Stimulated activated CD4-positive, alpha-beta T cell treated with anti-CD3 and anti-CD28 coated beads, Interleukin-12 subunit alpha, Interleukin-12 subunit beta, amount 100 ng/mL, for 48 hours (primary cell): Measurements from ENCODE around the gene ATP5MC2.
A peak's percentile ranks its signal among the peaks of the same experiment; 100 is the strongest.
"Not testable (repeated sequence)": the region's sequence is repeated elsewhere in the genome, so short reads cannot be mapped to it uniquely, and the experiment has no call there.

Experiments used
- DNase-seq, 3 donors: peaks; one replicate each; pipeline ENCODE4 v3.0.0-alpha.2; 2020; ENCODE audit warnings: low read depth in 2 of 3, low spot score in 1 of 3

ATP5MC2 gene

GRCh38 chr12:53675701-53676607 lies at the start of gene ATP5MC2:
Gene ATP5MC2, minus strand, starts transcription at chr12:53676083. Its CDS starts 3,469 bp downstream, at chr12:53672614.
- DNase-seq, result peak; percentile 95 to 96 (median 96)

DNA sequence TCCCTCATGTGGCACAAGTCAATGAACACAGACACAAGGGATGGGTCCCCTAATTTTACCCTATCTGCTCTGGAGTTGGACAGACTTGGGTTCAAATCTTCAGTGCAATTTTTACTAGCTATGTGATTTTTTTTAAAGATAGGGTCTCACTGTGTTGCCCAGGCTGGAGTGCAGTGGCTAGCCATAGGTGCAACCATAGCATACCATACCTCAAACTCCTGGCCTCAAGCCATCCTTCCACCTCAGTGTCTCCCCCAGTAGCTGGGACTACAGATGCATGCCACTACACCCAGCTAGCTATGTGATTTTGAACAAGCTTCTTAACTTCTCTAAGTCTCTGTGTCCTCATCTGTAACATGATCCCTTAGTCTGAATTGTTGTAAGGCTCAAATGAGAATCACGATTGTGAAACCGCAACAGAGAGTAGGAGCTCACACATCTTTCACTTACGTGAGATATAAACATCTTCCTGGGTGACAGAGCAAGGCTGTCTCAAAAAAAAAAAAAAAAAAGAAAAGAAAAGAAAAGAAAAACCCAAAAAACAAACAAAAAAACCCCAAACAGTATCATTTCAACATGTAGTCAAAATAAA lies 46.7 kb upstream of the ATP5MC2 start:
- DNase-seq, result no peak

DNA sequence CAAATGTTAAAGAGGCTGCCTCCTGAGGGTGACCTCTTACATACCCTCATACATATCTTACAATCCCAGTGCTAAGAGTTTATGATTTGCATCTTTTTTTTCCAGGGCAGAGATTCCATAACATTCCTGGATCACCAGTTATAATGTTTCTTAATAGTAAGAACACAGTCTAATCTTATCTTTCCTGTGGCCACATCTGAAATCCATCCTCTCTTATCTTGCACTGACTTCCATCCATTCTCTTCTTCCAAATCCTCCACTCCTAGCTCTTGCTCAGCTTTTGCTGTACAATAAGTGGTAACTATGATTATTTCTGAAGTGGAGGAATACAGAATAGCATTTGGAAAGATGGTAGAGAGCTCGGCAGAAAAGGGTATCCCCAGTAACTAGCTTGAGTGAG lies 45.1 kb upstream of the ATP5MC2 start:
- DNase-seq, result no peak

GRCh38 chr12:53719649-53720048 lies 43.8 kb upstream of the ATP5MC2 start:
- DNase-seq, result no peak

- not testable (repeated sequence) for DNase-seq
Observed at GRCh38 chr12:53718567-53718966, 42.7 kb upstream of the ATP5MC2 start.

GRCh38 chr12:53717319-53717718 lies 41.4 kb upstream of the ATP5MC2 start:
- no peak for DNase-seq

- no peak for DNase-seq
Observed at GRCh38 chr12:53714004-53714403, 38.1 kb upstream of the ATP5MC2 start.

DNA sequence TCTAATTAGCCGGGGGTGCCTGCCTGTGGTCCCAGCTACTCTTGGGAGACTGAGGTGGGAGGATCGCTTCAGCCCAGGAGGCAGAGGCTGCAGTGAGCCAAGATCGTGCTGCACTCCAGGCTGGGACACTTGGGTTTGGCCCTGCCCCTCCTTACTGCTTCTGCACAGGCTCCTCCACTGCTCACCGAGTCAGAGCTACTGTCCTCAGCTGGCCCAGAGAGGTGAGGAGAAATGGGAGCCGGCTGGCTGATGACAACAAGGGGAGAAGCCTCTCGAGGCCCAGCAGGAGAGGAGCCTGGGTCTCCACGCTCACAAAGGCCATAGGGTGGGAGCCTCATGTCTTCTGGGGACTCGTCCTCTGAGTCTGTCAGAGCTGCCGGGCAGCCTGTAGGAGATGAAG lies 37.6 kb upstream of the ATP5MC2 start:
- DNase-seq, result no peak

DNA sequence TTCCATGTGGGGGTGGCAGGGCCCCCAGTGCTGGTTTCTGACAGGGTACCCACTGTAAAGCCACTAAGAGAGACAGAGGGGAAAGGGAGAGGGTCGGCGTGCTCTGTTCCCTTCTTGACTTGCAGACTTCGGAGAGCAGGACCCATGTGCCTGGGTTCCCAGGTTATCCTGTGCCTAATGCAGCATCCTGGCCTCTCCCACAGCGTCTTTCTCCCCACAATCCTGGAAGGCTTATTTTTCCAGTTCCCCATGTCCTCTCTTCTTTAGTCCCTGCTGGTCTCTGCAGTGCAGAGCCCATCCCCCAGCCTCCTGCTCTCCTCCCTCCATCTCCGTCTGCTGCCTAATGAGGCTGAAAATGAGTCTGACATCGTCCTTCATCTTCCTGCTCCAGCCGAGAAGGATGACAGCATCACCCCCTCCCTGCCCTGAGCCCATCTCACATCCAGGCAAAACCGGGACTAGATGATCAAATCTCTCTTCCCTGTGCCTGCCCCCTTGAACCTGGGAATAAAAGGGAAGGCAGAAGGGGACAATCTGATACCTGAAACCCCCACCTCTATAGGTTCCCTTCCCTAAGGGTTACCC lies 36.3 kb upstream of the ATP5MC2 start:
- DNase-seq, result no peak

DNA sequence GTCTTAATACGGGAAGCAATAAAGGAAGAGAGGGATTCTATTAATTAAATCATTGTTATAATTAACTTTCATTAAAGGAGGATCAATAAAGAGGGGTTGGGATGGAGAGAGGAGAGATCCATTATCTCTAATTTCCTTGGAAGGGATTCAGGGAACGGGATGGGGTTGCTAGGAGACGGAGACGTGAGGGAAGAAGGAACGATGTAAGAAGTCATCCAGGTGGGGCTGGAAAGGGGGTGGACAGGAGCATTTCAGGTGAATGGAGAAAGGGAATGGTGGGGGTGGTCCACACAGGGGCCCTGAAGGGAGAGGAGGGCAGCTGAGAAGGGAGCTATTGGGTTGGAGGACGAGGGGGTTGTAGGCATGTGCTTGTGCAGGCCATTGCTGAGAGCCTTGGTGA lies 34.2 kb upstream of the ATP5MC2 start:
- DNase-seq, result no peak

GRCh38 chr12:53709671-53710070 lies 33.8 kb upstream of the ATP5MC2 start:
- DNase-seq, result no peak

- no peak for DNase-seq
Observed at GRCh38 chr12:53706080-53706479, 30.2 kb upstream of the ATP5MC2 start.

DNA sequence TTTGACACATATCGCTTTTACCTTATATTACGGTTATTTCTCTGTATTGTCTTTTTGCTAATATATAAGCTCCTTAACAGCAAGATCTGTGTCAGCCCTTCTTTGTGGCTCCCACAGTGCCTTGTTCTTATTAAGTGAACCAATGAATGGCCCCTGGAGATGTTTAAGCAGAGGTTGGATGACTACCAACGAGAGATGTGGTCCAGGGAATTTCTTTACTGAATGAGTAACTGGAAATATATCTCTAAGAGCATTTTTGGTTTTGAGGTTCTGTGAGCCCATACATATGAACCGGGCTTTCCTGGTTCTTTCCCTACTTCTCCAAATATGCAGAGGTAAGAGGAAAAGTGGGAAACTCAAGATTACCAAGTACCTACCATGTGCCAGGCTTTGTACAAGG lies 27.9 kb upstream of the ATP5MC2 start:
- no peak for DNase-seq

- peak; percentile 53 to 72 (median 67) for DNase-seq
Observed at GRCh38 chr12:53701518-53702264, 25.8 kb upstream of the ATP5MC2 start.

GRCh38 chr12:53700567-53700966 lies 24.7 kb upstream of the ATP5MC2 start:
- DNase-seq, result no peak

- DNase-seq, result no peak
Observed at GRCh38 chr12:53699678-53700025, 23.8 kb upstream of the ATP5MC2 start.

- DNase-seq, result no peak
Observed at GRCh38 chr12:53698948-53699677, 23.2 kb upstream of the ATP5MC2 start.

DNA sequence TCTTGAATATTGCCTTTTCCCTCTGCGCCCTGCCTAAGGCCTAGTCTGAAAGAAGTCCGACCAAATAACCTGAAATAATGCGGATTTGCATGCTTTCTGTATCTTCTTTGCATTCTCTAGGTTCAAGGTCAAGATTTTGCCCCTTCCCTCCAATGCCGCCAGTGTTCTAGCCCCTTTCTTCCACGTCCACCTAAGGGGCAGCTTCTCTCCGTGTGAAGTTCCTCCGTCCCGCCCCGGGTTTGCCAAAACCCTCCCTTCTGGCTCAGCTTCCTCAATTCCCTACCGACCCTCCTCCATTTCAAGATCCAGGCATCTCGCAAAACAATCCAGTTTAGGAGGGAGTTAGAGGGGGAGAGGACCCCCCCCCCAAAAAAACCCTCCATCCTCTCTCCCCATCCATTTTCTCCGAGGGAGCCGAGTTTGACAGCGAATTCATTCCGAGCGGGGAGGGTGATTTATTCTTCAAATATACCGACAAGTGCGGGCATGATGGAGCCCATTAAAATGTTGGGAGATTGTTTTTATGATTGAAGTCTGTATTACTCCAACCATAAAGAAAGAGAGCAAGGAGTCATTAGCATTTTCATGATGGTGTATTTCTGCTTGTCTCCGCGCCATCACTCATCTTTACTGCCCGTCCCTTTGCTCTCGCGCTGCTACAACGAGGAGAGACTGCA lies 20.9 kb upstream of the ATP5MC2 start:
- DNase-seq, result no peak

GRCh38 chr12:53696285-53696654 lies 20.4 kb upstream of the ATP5MC2 start:
- DNase-seq, result no peak
